GM23338 (cell line): Measurements from ENCODE around the gene ZNF284.
A peak's percentile ranks its signal among the peaks of the same experiment; 100 is the strongest.

Experiments
- CREB1 ChIP-seq: fragments of 250-450 bp; sonication (Bioruptor Pico); IDR thresholded peaks from 2 replicates; pipeline ENCODE4 v1.5.0; 2020; ENCODE audit warnings: low read depth, mild to moderate bottlenecking, moderate library complexity
- EZH2 ChIP-seq: fragments of 200-600 bp; sonication (generic); IDR thresholded peaks from one replicate; pipeline ENCODE4 v1.8.0; 2017; ENCODE audit warnings: antibody characterized with exemption, mild to moderate bottlenecking, low read depth; ENCODE audit not compliant: unreplicated experiment
- EZH2phosphoT487 ChIP-seq: fragments of 200-600 bp; sonication (generic); IDR thresholded peaks from one replicate; pipeline ENCODE4 v1.8.1; 2018; ENCODE audit warnings: antibody characterized with exemption; ENCODE audit not compliant: unreplicated experiment
- JUNB ChIP-seq: IDR thresholded peaks from one replicate; pipeline ENCODE4 v1.6.1; 2016; ENCODE audit warnings: antibody characterized with exemption; ENCODE audit not compliant: unreplicated experiment
- POLR2AphosphoS5 ChIP-seq: IDR thresholded peaks from 2 replicates; pipeline ENCODE4 v1.6.1; 2016; ENCODE audit warnings: antibody characterized with exemption, low read depth
- STAT1 ChIP-seq: IDR thresholded peaks from one replicate; pipeline ENCODE4 v1.6.1; 2016; ENCODE audit warnings: antibody characterized with exemption; ENCODE audit not compliant: unreplicated experiment
- ZNF114 ChIP-seq: fragments of 250-450 bp; sonication (Bioruptor Pico); IDR thresholded peaks from 2 replicates; pipeline ENCODE4 v1.5.0; 2020; ENCODE audit warnings: mild to moderate bottlenecking, moderate library complexity
- ZNF331 ChIP-seq: fragments of 250-450 bp; sonication (Bioruptor Pico); IDR thresholded peaks from 2 replicates; pipeline ENCODE4 v1.5.0; 2020; ENCODE audit warnings: low read depth, mild to moderate bottlenecking, moderate library complexity
- TF ChIP-seq, protein P1 (sequence below), 2 experiments: fragments of 200-600 bp in 1 of 2; sonication (generic) in 1 of 2; conservative IDR thresholded peaks; 2 replicates each; pipeline versions ENCODE4 v1.5.1 to v1.6.1; 2016 to 2017; ENCODE audit warnings: antibody characterized with exemption in 2 of 2, low read depth in 2 of 2, mild to moderate bottlenecking in 2 of 2, moderate library complexity in 1 of 2
- TF ChIP-seq, protein P2 (sequence below): IDR thresholded peaks from one replicate; pipeline ENCODE4 v1.6.1; 2018; ENCODE audit warnings: antibody characterized with exemption; ENCODE audit not compliant: unreplicated experiment

DNA sequence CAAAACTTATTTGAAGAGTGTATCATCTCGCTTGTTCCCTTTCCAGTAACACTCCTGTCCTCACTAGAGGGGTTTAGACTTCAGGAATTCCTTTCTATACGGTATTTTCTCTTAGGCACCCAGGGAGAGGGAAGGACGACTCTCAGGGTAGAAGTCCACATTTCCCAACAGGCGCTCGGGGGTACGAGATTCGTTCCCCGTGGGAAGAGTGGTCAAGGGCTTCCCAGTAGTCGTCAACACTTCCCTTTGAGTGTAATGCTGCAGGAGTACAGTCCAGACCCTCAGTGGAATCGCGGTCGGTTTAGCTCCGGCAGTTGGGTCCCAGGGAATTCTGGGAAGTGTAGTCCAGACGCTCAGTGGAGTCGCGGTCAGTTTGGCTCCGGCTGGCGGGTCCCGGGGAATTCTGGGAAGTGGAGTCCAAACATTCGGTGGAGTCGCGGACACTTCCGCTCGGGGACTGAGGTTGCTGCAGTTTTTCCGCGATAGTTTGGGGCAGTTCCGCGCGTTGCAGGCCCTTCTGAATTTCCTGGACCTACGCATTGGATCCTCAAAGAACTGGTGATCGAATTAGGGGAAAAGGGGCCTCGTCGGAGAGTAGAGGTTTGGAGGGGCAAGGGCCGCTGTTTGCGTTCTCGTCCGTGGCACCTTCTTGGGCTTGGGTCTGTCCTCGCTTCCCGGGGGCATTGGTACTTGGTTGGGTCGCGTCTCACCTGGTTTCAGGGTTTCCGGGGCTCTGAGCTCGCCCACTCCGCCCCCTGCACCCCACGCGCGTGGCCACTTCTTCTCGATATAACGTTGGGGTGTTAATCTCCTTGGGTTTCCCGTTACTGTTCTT is 22.2 kb downstream of the ZNF284 start, which contains the start of gene ZNF224:
- TF ChIP-seq, protein P1, sequence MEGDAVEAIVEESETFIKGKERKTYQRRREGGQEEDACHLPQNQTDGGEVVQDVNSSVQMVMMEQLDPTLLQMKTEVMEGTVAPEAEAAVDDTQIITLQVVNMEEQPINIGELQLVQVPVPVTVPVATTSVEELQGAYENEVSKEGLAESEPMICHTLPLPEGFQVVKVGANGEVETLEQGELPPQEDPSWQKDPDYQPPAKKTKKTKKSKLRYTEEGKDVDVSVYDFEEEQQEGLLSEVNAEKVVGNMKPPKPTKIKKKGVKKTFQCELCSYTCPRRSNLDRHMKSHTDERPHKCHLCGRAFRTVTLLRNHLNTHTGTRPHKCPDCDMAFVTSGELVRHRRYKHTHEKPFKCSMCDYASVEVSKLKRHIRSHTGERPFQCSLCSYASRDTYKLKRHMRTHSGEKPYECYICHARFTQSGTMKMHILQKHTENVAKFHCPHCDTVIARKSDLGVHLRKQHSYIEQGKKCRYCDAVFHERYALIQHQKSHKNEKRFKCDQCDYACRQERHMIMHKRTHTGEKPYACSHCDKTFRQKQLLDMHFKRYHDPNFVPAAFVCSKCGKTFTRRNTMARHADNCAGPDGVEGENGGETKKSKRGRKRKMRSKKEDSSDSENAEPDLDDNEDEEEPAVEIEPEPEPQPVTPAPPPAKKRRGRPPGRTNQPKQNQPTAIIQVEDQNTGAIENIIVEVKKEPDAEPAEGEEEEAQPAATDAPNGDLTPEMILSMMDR (conservative IDR thresholded peaks at IDR 0.05; ENCODE audit: low read depth in 2 of 2), result no peak
- TF ChIP-seq EZH2phosphoT487, result no peak
- TF ChIP-seq, protein P2, sequence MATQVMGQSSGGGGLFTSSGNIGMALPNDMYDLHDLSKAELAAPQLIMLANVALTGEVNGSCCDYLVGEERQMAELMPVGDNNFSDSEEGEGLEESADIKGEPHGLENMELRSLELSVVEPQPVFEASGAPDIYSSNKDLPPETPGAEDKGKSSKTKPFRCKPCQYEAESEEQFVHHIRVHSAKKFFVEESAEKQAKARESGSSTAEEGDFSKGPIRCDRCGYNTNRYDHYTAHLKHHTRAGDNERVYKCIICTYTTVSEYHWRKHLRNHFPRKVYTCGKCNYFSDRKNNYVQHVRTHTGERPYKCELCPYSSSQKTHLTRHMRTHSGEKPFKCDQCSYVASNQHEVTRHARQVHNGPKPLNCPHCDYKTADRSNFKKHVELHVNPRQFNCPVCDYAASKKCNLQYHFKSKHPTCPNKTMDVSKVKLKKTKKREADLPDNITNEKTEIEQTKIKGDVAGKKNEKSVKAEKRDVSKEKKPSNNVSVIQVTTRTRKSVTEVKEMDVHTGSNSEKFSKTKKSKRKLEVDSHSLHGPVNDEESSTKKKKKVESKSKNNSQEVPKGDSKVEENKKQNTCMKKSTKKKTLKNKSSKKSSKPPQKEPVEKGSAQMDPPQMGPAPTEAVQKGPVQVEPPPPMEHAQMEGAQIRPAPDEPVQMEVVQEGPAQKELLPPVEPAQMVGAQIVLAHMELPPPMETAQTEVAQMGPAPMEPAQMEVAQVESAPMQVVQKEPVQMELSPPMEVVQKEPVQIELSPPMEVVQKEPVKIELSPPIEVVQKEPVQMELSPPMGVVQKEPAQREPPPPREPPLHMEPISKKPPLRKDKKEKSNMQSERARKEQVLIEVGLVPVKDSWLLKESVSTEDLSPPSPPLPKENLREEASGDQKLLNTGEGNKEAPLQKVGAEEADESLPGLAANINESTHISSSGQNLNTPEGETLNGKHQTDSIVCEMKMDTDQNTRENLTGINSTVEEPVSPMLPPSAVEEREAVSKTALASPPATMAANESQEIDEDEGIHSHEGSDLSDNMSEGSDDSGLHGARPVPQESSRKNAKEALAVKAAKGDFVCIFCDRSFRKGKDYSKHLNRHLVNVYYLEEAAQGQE, result no peak
- TF ChIP-seq POLR2AphosphoS5, result peak; percentile 85
- TF ChIP-seq EZH2, result no peak
- TF ChIP-seq STAT1, result no peak
- peak; percentile 81 for TF ChIP-seq CREB1 (CRISPR knock-in tag)
- TF ChIP-seq JUNB, result no peak
- no peak for TF ChIP-seq ZNF114 (CRISPR knock-in tag)
- no peak for TF ChIP-seq ZNF331 (CRISPR knock-in tag)
